ENCODE measurements around the gene IST1.
"Not testable (repeated sequence)": the region's sequence is repeated elsewhere in the genome, so short reads cannot be mapped to it uniquely, and the experiment has no call there.

The IST1 gene

GRCh38 chr16:71894921-71895678 lies at the start of gene IST1:
Gene IST1, plus strand, starts transcription at chr16:71895531. Its CDS starts 20,110 bp downstream, at chr16:71915641.
- DNase-seq (ENCODE audit: low spot score): peak; percentile 98

GRCh38 chr16:71845639-71846430 lies 49.5 kb upstream of the IST1 start, which contains the start of gene ATXN1L:
Gene ATXN1L, plus strand, starts transcription at chr16:71845976. Its CDS starts 3,765 bp downstream, at chr16:71849741.
- DNase-seq (ENCODE audit: low spot score): peak; percentile 93

GRCh38 chr16:71846431-71846830 lies 48.9 kb upstream of the IST1 start:
- peak; percentile 50 for DNase-seq (ENCODE audit: low spot score)

- DNase-seq (ENCODE audit: low spot score): no peak
Measured at GRCh38 chr16:71847096-71847495, 48.2 kb upstream of the IST1 start.

- DNase-seq (ENCODE audit: low spot score): no peak
Measured at GRCh38 chr16:71848622-71849021, 46.7 kb upstream of the IST1 start.

GRCh38 chr16:71851746-71852145 lies 43.6 kb upstream of the IST1 start:
- DNase-seq (ENCODE audit: low spot score): no peak

- DNase-seq (ENCODE audit: low spot score): no peak
Measured at GRCh38 chr16:71852158-71852557, 43.2 kb upstream of the IST1 start.

GRCh38 chr16:71852561-71852960 lies 42.8 kb upstream of the IST1 start:
- DNase-seq (ENCODE audit: low spot score): no peak

- no peak for DNase-seq (ENCODE audit: low spot score)
Measured at GRCh38 chr16:71853413-71853812, 41.9 kb upstream of the IST1 start.

GRCh38 chr16:71854369-71854948 lies 40.9 kb upstream of the IST1 start:
- no peak for DNase-seq (ENCODE audit: low spot score)

- no peak for DNase-seq (ENCODE audit: low spot score)
Measured at GRCh38 chr16:71855937-71856662, 39.2 kb upstream of the IST1 start.

- no peak for DNase-seq (ENCODE audit: low spot score)
Measured at GRCh38 chr16:71859762-71860521, 35.4 kb upstream of the IST1 start.

GRCh38 chr16:71863995-71864394 lies 31.3 kb upstream of the IST1 start:
- DNase-seq (ENCODE audit: low spot score): no peak

- no peak for DNase-seq (ENCODE audit: low spot score)
Measured at GRCh38 chr16:71865173-71865863, 30.0 kb upstream of the IST1 start.

- DNase-seq (ENCODE audit: low spot score): not testable (repeated sequence)
Measured at GRCh38 chr16:71867175-71867574, 28.2 kb upstream of the IST1 start.

GRCh38 chr16:71867939-71868338 lies 27.4 kb upstream of the IST1 start:
- DNase-seq (ENCODE audit: low spot score): no peak

GRCh38 chr16:71869089-71869488 lies 26.2 kb upstream of the IST1 start:
- no peak for DNase-seq (ENCODE audit: low spot score)

- DNase-seq (ENCODE audit: low spot score): no peak
Measured at GRCh38 chr16:71870818-71871217, 24.5 kb upstream of the IST1 start.

- DNase-seq (ENCODE audit: low spot score): no peak
Measured at GRCh38 chr16:71873199-71873598, 22.1 kb upstream of the IST1 start.

GRCh38 chr16:71878911-71879310 lies 16.4 kb upstream of the IST1 start:
- DNase-seq (ENCODE audit: low spot score): no peak

GRCh38 chr16:71880176-71880575 lies 15.2 kb upstream of the IST1 start:
- DNase-seq (ENCODE audit: low spot score): no peak

Measured in ecto neural progenitor cell (in vitro differentiated cells).